Right lobe of liver (tissue), 6 donors: Measurements from ENCODE around the gene CRKL. TPM values are rescaled to one million over a fixed set of nuclear protein-coding genes. Genes with fewer than 3 reads are reported as not detected.
A peak's percentile ranks its signal among the peaks of the same experiment; 100 is the strongest.

ENCODE experiments used
- ATAC-seq, 4 donors: fragments of 200-7000 bp; cut with Tn5 transposase; one replicate each; pipeline ENCODE4 v1.9.1; 2020; ENCODE audit warnings: mild to moderate bottlenecking in 4 of 4, moderate library complexity in 4 of 4
- DNase-seq, 3 donors: peaks; one replicate each; pipeline ENCODE4 v3.0.0-alpha.2; 2020
- H3K27ac ChIP-seq, 3 donors: fragments of 200-600 bp; one replicate each; pipeline ENCODE4 v1.8.0; 2022
- H3K27me3 ChIP-seq, 2 donors: fragments of 200-600 bp; one replicate each; pipeline ENCODE4 v1.8.0; 2022
- H3K36me3 ChIP-seq, 4 donors: fragments of 200-600 bp; sonication (generic) in 1 of 4; one replicate each; pipeline versions ENCODE4 v1.5.1 to v1.8.0; 2017 to 2022; ENCODE audit warnings: control low read depth in 1 of 4
- H3K4me1 ChIP-seq, 4 donors: fragments of 200-600 bp; sonication (generic) in 1 of 4; one replicate each; pipeline versions ENCODE4 v1.5.1 to v1.8.0; 2017 to 2022; ENCODE audit warnings: control low read depth in 1 of 4
- H3K4me3 ChIP-seq, 3 donors: fragments of 200-600 bp; one replicate each; pipeline ENCODE4 v1.8.0; 2022
- H3K9me3 ChIP-seq, 4 donors: fragments of 200-600 bp; sonication (generic) in 1 of 4; one replicate each; pipeline versions ENCODE4 v1.5.1 to v1.8.0; 2017 to 2022; ENCODE audit warnings: control low read depth in 1 of 4
- CTCF ChIP-seq, 4 donors: fragments of 200-600 bp in 3 of 4; fragments of 450-650 bp in 1 of 4; IDR thresholded peaks; one replicate each; pipeline versions ENCODE4 v1.5.1 to v1.8.0; 2016 to 2022; ENCODE audit warnings: antibody characterized with exemption in 4 of 4, mild to moderate bottlenecking in 2 of 4
- POLR2A ChIP-seq: fragments of 450-650 bp; IDR thresholded peaks from one replicate; pipeline ENCODE4 v1.6.1; 2017; ENCODE audit warnings: antibody characterized with exemption, mild to moderate bottlenecking
- WGBS: methylation state at CpG from one replicate; pipeline ENCODE4 v1.1.6; 2018; ENCODE audit warnings: low coverage, low lambda C conversion rate; ENCODE audit not compliant: insufficient coverage; ENCODE audit errors: missing lambda C conversion rate; 5-methylcytosine and 5-hydroxymethylcytosine counted together
- intact Hi-C, 2 donors: fragments of 100-400 bp; cut with DNase I; formaldehyde crosslinking; loops; one replicate each; pipeline versions ENCODE4 v1.11.2 to v1.14.1; 2022
- total RNA-seq, 6 experiments: library from RNA; depleted of rRNA in 2 of 6; stranded (reverse); fragments of >200 nt in 2 of 6; fragmentation: NEBNext Ultra II Directional in 3 of 6; extraction: Animal tissue kit (Norgen Biotek cat#: 25700) in 3 of 6; gene quantifications; one replicate each; pipeline versions ENCODE4 v1.1.0 to v1.2.4, GENCODE V29; 2016 to 2023
- donor health status: DM: no; HTN: yes; CAD: no.
- donor health status: DM: no; HTN: no; CAD: no.
- donor health status: DM: no; HTN: no; CAD: no.
- donor health status: DM: no; HTN: yes; CAD: no.
- donor health status: DM: no; HTN: yes; CAD: no.

Gene CRKL
- total RNA-seq, 6 experiments from 2014 or later: 27.5 to 53.1 (median 35.2) TPM

GRCh38 chr22:20882855-20883254 lies 34.4 kb upstream of the CRKL start:
- intact Hi-C loops: loop anchor here in 1 of 2 donors (10.0 kb wide), 1 partner anchor 88 kb away; no protein-coding TSS in a partner anchor
- no peaks in the 10 kb centered on the region for H3K27me3 ChIP-seq
- ATAC-seq: no peak
- no peak for TF ChIP-seq POLR2A
- peak overlapping the region in 2 of 3 donors; percentile 63 to 79 for H3K27ac ChIP-seq
- peaks cover 0 to 24% (median 4%) of the 10 kb centered on the region in 4 donors for H3K36me3 ChIP-seq
- no peaks in the 10 kb centered on the region for H3K9me3 ChIP-seq
- H3K4me3 ChIP-seq: no peak overlapping the region
- DNase-seq: no peak
- H3K4me1 ChIP-seq: peaks cover 0 to 50% (median 17%) of the 10 kb centered on the region in 4 donors
- 83% methylated on average over 6 of the region's 6 CpGs for WGBS

- ATAC-seq (no peak), DNase-seq (no peak)
- intact Hi-C loops: loop anchor here in 1 of 2 donors (10.0 kb wide), 1 partner anchor 90 kb away; no protein-coding TSS in a partner anchor
- H3K36me3 ChIP-seq: peaks cover 0 to 27% (median 5%) of the 10 kb centered on the region in 4 donors
- no peak overlapping the region for H3K4me3 ChIP-seq
- H3K9me3 ChIP-seq: no peaks in the 10 kb centered on the region
- H3K27ac ChIP-seq: peak overlapping the region; percentile 51 to 79 (median 63)
- peaks cover 0 to 61% (median 25%) of the 10 kb centered on the region in 4 donors for H3K4me1 ChIP-seq
- TF ChIP-seq CTCF (IDR thresholded peaks at IDR 0.05): no peak
- TF ChIP-seq POLR2A: no peak
- whole genome bisulfite sequencing: 57% methylated on average over 4 of the region's 4 CpGs
- no peaks in the 10 kb centered on the region for H3K27me3 ChIP-seq
Observed at GRCh38 chr22:20884454-20884853, 32.8 kb upstream of the CRKL start.

GRCh38 chr22:20885017-20885556 lies 32.1 kb upstream of the CRKL start:
- TF ChIP-seq CTCF (IDR thresholded peaks at IDR 0.05): no peak
- no peak for TF ChIP-seq POLR2A
- no peaks in the 10 kb centered on the region for H3K27me3 ChIP-seq
- peak overlapping the region in 2 of 3 donors; percentile 48 to 79 for H3K27ac ChIP-seq
- H3K9me3 ChIP-seq: no peaks in the 10 kb centered on the region
- no peak overlapping the region for H3K4me3 ChIP-seq
- peaks cover 0 to 27% (median 5%) of the 10 kb centered on the region in 4 donors for H3K36me3 ChIP-seq
- WGBS: 47% methylated on average over 7 of the region's 8 CpGs
- DNase-seq (no peak), ATAC-seq (no peak)
- H3K4me1 ChIP-seq: peaks cover 0 to 64% (median 29%) of the 10 kb centered on the region in 4 donors
- intact Hi-C loops: loop anchor here in 1 of 2 donors (10.0 kb wide), 1 partner anchor 90 kb away; no protein-coding TSS in a partner anchor

- no peaks in the 10 kb centered on the region for H3K27me3 ChIP-seq
- DNase-seq (peak; percentile 88 to 93 (median 91)), ATAC-seq (peak; percentile 87 to 95 (median 89))
- H3K4me3 ChIP-seq: no peak overlapping the region
- H3K9me3 ChIP-seq: no peaks in the 10 kb centered on the region
- WGBS: 27% methylated on average over 4 of the region's 10 CpGs
- H3K27ac ChIP-seq: peak overlapping the region; percentile 44 to 79 (median 48)
- intact Hi-C loops: loop anchor here in 1 of 2 donors (10.0 kb wide), 1 partner anchor 91 kb away; no protein-coding TSS in a partner anchor
- peaks cover 0 to 57% (median 30%) of the 10 kb centered on the region in 4 donors for H3K4me1 ChIP-seq
- peak; percentile 81 to 95 (median 90) for TF ChIP-seq CTCF (IDR thresholded peaks at IDR 0.05)
- TF ChIP-seq POLR2A: peak; percentile 38
- peaks cover 0 to 27% (median 5%) of the 10 kb centered on the region in 4 donors for H3K36me3 ChIP-seq
Observed at GRCh38 chr22:20885557-20886323, 31.5 kb upstream of the CRKL start.

GRCh38 chr22:20887375-20887774 lies 29.8 kb upstream of the CRKL start:
- TF ChIP-seq CTCF (IDR thresholded peaks at IDR 0.05) (no peak), POLR2A (no peak)
- no peak overlapping the region for H3K27ac ChIP-seq
- intact Hi-C loops: loop anchor here in 1 of 2 donors (10.0 kb wide), 1 partner anchor 93 kb away; no protein-coding TSS in a partner anchor
- H3K36me3 ChIP-seq: peaks cover 0 to 18% (median 5%) of the 10 kb centered on the region in 4 donors
- ATAC-seq (no peak), DNase-seq (no peak)
- H3K4me3 ChIP-seq: no peak overlapping the region
- no peaks in the 10 kb centered on the region for H3K9me3 ChIP-seq
- H3K4me1 ChIP-seq: peaks cover 0 to 55% (median 29%) of the 10 kb centered on the region in 4 donors
- 85% methylated on average over 5 of the region's 5 CpGs for WGBS
- H3K27me3 ChIP-seq: no peaks in the 10 kb centered on the region
